Measurements from ENCODE around the gene FRMD8. TPM values are rescaled to one million over a fixed set of nuclear protein-coding genes. Genes with fewer than 3 reads are reported as not detected.

FRMD8 gene
- total and polyA plus RNA-seq, 4 donors, result 2.8 to 22.8 (median 15.0) TPM

DNA sequence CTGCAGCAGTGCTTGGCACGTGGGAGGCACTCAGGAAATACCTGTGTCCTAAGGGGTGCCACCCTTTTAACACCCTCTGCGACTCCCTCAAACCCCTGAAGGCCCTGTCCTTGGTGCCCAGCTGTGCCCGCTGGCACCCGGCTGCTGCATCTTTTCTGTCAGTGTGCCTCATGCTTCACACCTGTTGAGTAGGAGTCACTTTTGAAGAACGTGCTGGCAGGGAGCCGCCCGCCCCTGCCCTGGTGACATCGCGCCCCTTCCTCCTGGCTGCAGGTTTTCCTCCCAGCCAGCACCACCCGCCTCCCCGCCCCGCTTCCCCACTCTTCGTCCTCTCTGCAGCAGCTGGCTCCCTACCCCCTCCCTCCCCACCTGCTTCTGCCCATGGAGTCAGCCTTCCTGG lies 17.8 kb downstream of the FRMD8 start (continued):
- TF ChIP-seq EGR1 (IDR thresholded peaks at IDR 0.05; ENCODE audit: low read depth in 2 of 2), result no peak
- TF ChIP-seq FOXA2 (IDR thresholded peaks at IDR 0.05), result no peak

DNA sequence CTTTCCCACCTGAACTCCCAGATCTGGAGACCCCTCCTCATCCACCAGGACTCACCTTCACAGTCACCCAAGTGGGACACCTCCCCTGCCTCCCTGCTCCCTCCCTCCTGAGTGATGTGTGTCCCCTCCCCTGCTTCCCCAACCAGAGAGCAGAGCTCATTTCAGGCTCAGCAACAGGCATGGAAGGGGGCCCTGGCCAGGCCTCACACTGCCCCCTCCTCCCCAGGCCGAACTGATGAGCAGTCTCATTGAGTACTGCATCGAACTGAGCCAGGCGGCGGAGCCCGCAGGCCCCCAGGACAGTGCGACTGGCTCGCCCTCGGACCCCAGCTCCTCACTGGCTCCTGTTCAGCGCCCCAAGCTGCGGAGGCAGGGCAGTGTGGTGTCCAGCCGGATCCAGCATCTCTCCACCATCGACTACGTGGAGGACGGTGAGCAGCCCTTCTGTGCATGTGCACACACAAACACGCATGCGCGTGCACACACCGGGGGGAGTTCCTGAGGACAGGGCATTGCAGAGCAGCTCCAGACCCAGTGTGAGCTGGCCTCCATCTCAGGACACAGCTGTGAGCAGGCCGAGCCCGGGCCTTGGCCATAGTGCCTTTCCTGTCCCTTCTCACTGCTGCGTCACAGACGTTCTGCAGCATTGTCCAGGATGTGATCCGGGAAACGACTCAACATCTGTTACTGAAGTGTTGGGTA lies 18.4 kb downstream of the FRMD8 start:
- H3K4me1 ChIP-seq (ENCODE audit: control insufficient read depth in 4 of 4, insufficient read depth in 4 of 4, low read length in 3 of 4), result peaks cover 0 to 4% (median 0%) of the 10 kb centered on the region in 4 donors
- no peak overlapping the region for H3K9ac ChIP-seq (ENCODE audit: low read depth in 1 of 2, low read length in 2 of 2)
- no peaks in the 10 kb centered on the region for H3K9me3 ChIP-seq (ENCODE audit: control insufficient read depth in 4 of 4, low read length in 3 of 4)
- 94% methylated on average over 24 of the region's 24 CpGs for WGBS
- no peak for DNase-seq (ENCODE audit: low spot score)
- TF ChIP-seq MAX (IDR thresholded peaks at IDR 0.05), result no peak
- TF ChIP-seq RXRA (IDR thresholded peaks at IDR 0.05), result no peak
- TF ChIP-seq GABPA (IDR thresholded peaks at IDR 0.05 in 1 of 2, conservative IDR thresholded peaks at IDR 0.05 in 1 of 2), result no peak
- no peak for TF ChIP-seq TAF1 (conservative IDR thresholded peaks at IDR 0.05)
- no peak for TF ChIP-seq CTCF (IDR thresholded peaks at IDR 0.05; ENCODE audit: low read depth, low read length, missing input control)
- H3K36me3 ChIP-seq (ENCODE audit: control insufficient read depth in 4 of 4, insufficient read depth in 3 of 4, low read depth in 1 of 4, low read length in 3 of 4), result peaks cover 2 to 31% (median 11%) of the 10 kb centered on the region in 4 donors
- no peak overlapping the region for H3K27ac ChIP-seq (ENCODE audit: low read depth in 1 of 2, low read length in 2 of 2)
- no peaks in the 10 kb centered on the region for H3K27me3 ChIP-seq (ENCODE audit: control insufficient read depth in 4 of 4, insufficient read depth in 4 of 4, low read length in 3 of 4)
- H3K4me3 ChIP-seq (ENCODE audit: low read depth in 1 of 3, low read length in 3 of 3), result no peak overlapping the region

- no peak for DNase-seq (ENCODE audit: low spot score)
- no peak overlapping the region for H3K9ac ChIP-seq (ENCODE audit: low read depth in 1 of 2, low read length in 2 of 2)
- 90% methylated on average over 29 of the region's 29 CpGs for WGBS
- H3K27me3 ChIP-seq (ENCODE audit: control insufficient read depth in 4 of 4, insufficient read depth in 4 of 4, low read length in 3 of 4), result no peaks in the 10 kb centered on the region
- no peak for TF ChIP-seq EGR1 (IDR thresholded peaks at IDR 0.05; ENCODE audit: low read depth in 2 of 2)
- no peak for TF ChIP-seq RXRA (IDR thresholded peaks at IDR 0.05)
- no peak for TF ChIP-seq JUND (IDR thresholded peaks at IDR 0.05)
- TF ChIP-seq GABPA (IDR thresholded peaks at IDR 0.05 in 1 of 2, conservative IDR thresholded peaks at IDR 0.05 in 1 of 2), result no peak
- TF ChIP-seq ZBTB33 (IDR thresholded peaks at IDR 0.05), result no peak
- TF ChIP-seq RAD21 (IDR thresholded peaks at IDR 0.05), result no peak
- no peak for TF ChIP-seq YY1 (IDR thresholded peaks at IDR 0.05)
- TF ChIP-seq NR2F2 (IDR thresholded peaks at IDR 0.05), result no peak
- no peak for TF ChIP-seq TAF1 (conservative IDR thresholded peaks at IDR 0.05)
- TF ChIP-seq MAX (IDR thresholded peaks at IDR 0.05), result no peak
- no peak for TF ChIP-seq HNF4A (conservative IDR thresholded peaks at IDR 0.05)
- TF ChIP-seq REST (IDR thresholded peaks at IDR 0.05), result no peak
- TF ChIP-seq, protein P1, sequence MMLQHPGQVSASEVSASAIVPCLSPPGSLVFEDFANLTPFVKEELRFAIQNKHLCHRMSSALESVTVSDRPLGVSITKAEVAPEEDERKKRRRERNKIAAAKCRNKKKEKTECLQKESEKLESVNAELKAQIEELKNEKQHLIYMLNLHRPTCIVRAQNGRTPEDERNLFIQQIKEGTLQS (IDR thresholded peaks at IDR 0.05), result no peak
- TF ChIP-seq CTCF (IDR thresholded peaks at IDR 0.05; ENCODE audit: low read depth, low read length, missing input control), result no peak
- no peak for TF ChIP-seq HNF4G (IDR thresholded peaks at IDR 0.05)
- TF ChIP-seq FOXA2 (IDR thresholded peaks at IDR 0.05), result no peak
- TF ChIP-seq SP1 (IDR thresholded peaks at IDR 0.05), result no peak
- no peak for TF ChIP-seq FOXA1 (IDR thresholded peaks at IDR 0.05)
- H3K4me1 ChIP-seq (ENCODE audit: control insufficient read depth in 4 of 4, insufficient read depth in 4 of 4, low read length in 3 of 4), result peaks cover 0 to 8% (median 4%) of the 10 kb centered on the region in 4 donors
- H3K27ac ChIP-seq (ENCODE audit: low read depth in 1 of 2, low read length in 2 of 2), result no peak overlapping the region
- H3K9me3 ChIP-seq (ENCODE audit: control insufficient read depth in 4 of 4, low read length in 3 of 4), result no peaks in the 10 kb centered on the region
- H3K4me3 ChIP-seq (ENCODE audit: low read depth in 1 of 3, low read length in 3 of 3), result no peak overlapping the region
- H3K36me3 ChIP-seq (ENCODE audit: control insufficient read depth in 4 of 4, insufficient read depth in 3 of 4, low read depth in 1 of 4, low read length in 3 of 4), result peaks cover 1 to 25% (median 6%) of the 10 kb centered on the region in 4 donors
Observed at GRCh38 chr11:65410936-65411680, 24.7 kb downstream of the FRMD8 start.
